DLD1 (cell line): Measurements from ENCODE around the gene EEF1AKMT2.
"Not testable (repeated sequence)": the region's sequence is repeated elsewhere in the genome, so short reads cannot be mapped to it uniquely, and the experiment has no call there.

Experiments used
- in situ Hi-C: cut with HindIII; loops from 2 replicates; pipeline ENCODE4 v1.10.0; 2017; ENCODE audit warnings: low sequenced_read_pairs

Gene EEF1AKMT2

GRCh38 chr10:124756156-124756903, 35.4 kb downstream of the EEF1AKMT2 start:
- in situ Hi-C loops = no loop called here

GRCh38 chr10:124755581-124755980, 36.1 kb downstream of the EEF1AKMT2 start:
- in situ Hi-C loops = no loop called here

- in situ Hi-C loops = no loop called here
Observed at GRCh38 chr10:124754227-124754626, 37.5 kb downstream of the EEF1AKMT2 start.

- in situ Hi-C loops = no loop called here
Observed at GRCh38 chr10:124748953-124749645, 42.6 kb downstream of the EEF1AKMT2 start.

- in situ Hi-C loops = no loop called here
Observed at GRCh38 chr10:124748166-124748565, 43.5 kb downstream of the EEF1AKMT2 start.

- in situ Hi-C loops = no loop called here
Observed at GRCh38 chr10:124747745-124748144, 43.9 kb downstream of the EEF1AKMT2 start.

- in situ Hi-C loops = no loop called here
Observed at GRCh38 chr10:124746992-124747391, 44.7 kb downstream of the EEF1AKMT2 start.

GRCh38 chr10:124746447-124746846, 45.2 kb downstream of the EEF1AKMT2 start:
- in situ Hi-C loops = not testable (repeated sequence)

- in situ Hi-C loops = no loop called here
Observed at GRCh38 chr10:124745673-124746072, 46.0 kb downstream of the EEF1AKMT2 start.

- in situ Hi-C loops = no loop called here
Observed at GRCh38 chr10:124745252-124745651, 46.4 kb downstream of the EEF1AKMT2 start.

- in situ Hi-C loops = no loop called here
Observed at GRCh38 chr10:124744102-124745050, 47.3 kb downstream of the EEF1AKMT2 start, which contains the start of gene FAM53B. Gene FAM53B, minus strand, starts transcription at chr10:124744378. Its CDS starts 37,665 bp downstream, at chr10:124706713.

GRCh38 chr10:124743191-124744101, 48.2 kb downstream of the EEF1AKMT2 start:
- in situ Hi-C loops = no loop called here

GRCh38 chr10:124742413-124743190, 49.1 kb downstream of the EEF1AKMT2 start:
- in situ Hi-C loops = no loop called here

GRCh38 chr10:124741922-124742412, 49.7 kb downstream of the EEF1AKMT2 start:
- in situ Hi-C loops = no loop called here

- in situ Hi-C loops = no loop called here
Observed at GRCh38 chr10:124741281-124741921, 50.3 kb downstream of the EEF1AKMT2 start.

GRCh38 chr10:124740369-124741280, 51.1 kb downstream of the EEF1AKMT2 start:
- in situ Hi-C loops = no loop called here

- in situ Hi-C loops = no loop called here
Observed at GRCh38 chr10:124739986-124740368, 51.7 kb downstream of the EEF1AKMT2 start.
